ENCODE data around the gene SLCO6A1.

The SLCO6A1 gene

GRCh38 chr5:102451082-102451481 lies 47.7 kb downstream of the SLCO6A1 start:
- DNase-seq (ENCODE audit: low read depth), result no peak

GRCh38 chr5:102450313-102450990 lies 48.3 kb downstream of the SLCO6A1 start:
- no peak for DNase-seq (ENCODE audit: low read depth)

- DNase-seq (ENCODE audit: low read depth), result no peak
These were observed 65.3 kb downstream of the SLCO6A1 start for GRCh38 chr5:102433473-102433872.

- no peak for DNase-seq (ENCODE audit: low read depth)
These were observed 77.2 kb downstream of the SLCO6A1 start for GRCh38 chr5:102421647-102422046.

GRCh38 chr5:102418531-102418930 lies 80.3 kb downstream of the SLCO6A1 start:
- DNase-seq (ENCODE audit: low read depth), result no peak

GRCh38 chr5:102414448-102414847 lies 84.4 kb downstream of the SLCO6A1 start:
- DNase-seq (ENCODE audit: low read depth), result no peak

- DNase-seq (ENCODE audit: low read depth), result no peak
These were observed 110.6 kb downstream of the SLCO6A1 start for GRCh38 chr5:102388235-102388634.

- no peak for DNase-seq (ENCODE audit: low read depth)
These were observed 113.4 kb downstream of the SLCO6A1 start for GRCh38 chr5:102385365-102385764.

GRCh38 chr5:102380174-102380573 lies 118.6 kb downstream of the SLCO6A1 start:
- no peak for DNase-seq (ENCODE audit: low read depth)

- no peak for DNase-seq (ENCODE audit: low read depth)
These were observed 122.9 kb downstream of the SLCO6A1 start for GRCh38 chr5:102375876-102376275.

- no peak for DNase-seq (ENCODE audit: low read depth)
These were observed 123.5 kb downstream of the SLCO6A1 start for GRCh38 chr5:102375272-102375671.

- no peak for DNase-seq (ENCODE audit: low read depth)
These were observed 130.4 kb downstream of the SLCO6A1 start for GRCh38 chr5:102368392-102368791.

- no peak for DNase-seq (ENCODE audit: low read depth)
These were observed 157.0 kb downstream of the SLCO6A1 start for GRCh38 chr5:102341681-102342288.

- DNase-seq (ENCODE audit: low read depth), result no peak
These were observed 174.1 kb downstream of the SLCO6A1 start for GRCh38 chr5:102324714-102325113.
